Body of pancreas (tissue), 4 donors: ENCODE measurements around the gene ID2. TPM values are rescaled to one million over a fixed set of nuclear protein-coding genes. Genes with fewer than 3 reads are reported as not detected.

Experiments
- ATAC-seq: fragments of 150-250 bp; one replicate; pipeline ENCODE4 v1.9.1; 2016
- DNase-seq, 4 donors: peaks; one replicate each; pipeline ENCODE4 v3.0.0-alpha.2; 2019
- H3K27ac ChIP-seq, 4 donors: fragments of 200-600 bp; sonication (generic); 1 replicate in 3 of 4; 2 replicates in 1 of 4; pipeline versions ENCODE4 v1.5.1 to v1.6.1; 2016 to 2019; ENCODE audit warnings: mild to moderate bottlenecking in 1 of 4, mixed read lengths in 1 of 4, moderate library complexity in 1 of 4
- H3K27me3 ChIP-seq, 2 donors: fragments of 200-600 bp; sonication (generic); one replicate each; pipeline ENCODE4 v1.6.0; 2016; ENCODE audit warnings: mild to moderate bottlenecking in 1 of 2
- H3K36me3 ChIP-seq, 2 donors: fragments of 200-600 bp; sonication (generic); replicated peaks in 1 of 2; 2 replicates each; pipeline ENCODE4 v1.5.1; 2016; ENCODE audit warnings: low read depth in 2 of 2; ENCODE audit not compliant: insufficient read depth in 1 of 2
- H3K4me1 ChIP-seq: fragments of 200-600 bp; sonication (generic); one replicate; pipeline ENCODE4 v1.6.0; 2016
- H3K4me3 ChIP-seq, 2 donors: fragments of 200-600 bp; sonication (generic); 1 replicate in 1 of 2; 2 replicates in 1 of 2; pipeline ENCODE4 v1.5.1; 2016 to 2019
- H3K9me3 ChIP-seq, 3 donors: fragments of 200-600 bp; sonication (generic); 1 replicate in 2 of 3; 2 replicates in 1 of 3; pipeline ENCODE4 v1.5.1; 2016
- POLR2A ChIP-seq, 3 donors: fragments of 450-650 bp; IDR thresholded peaks; one replicate each; pipeline ENCODE4 v1.6.1; 2016; ENCODE audit warnings: antibody characterized with exemption in 3 of 3, mild to moderate bottlenecking in 2 of 3
- WGBS, 2 donors: methylation state at CpG; one replicate each; pipeline ENCODE4 v1.1.5; 2017; 5-methylcytosine and 5-hydroxymethylcytosine counted together
- intact Hi-C: fragments of 100-400 bp; cut with DNase I; formaldehyde crosslinking; loops from one replicate; pipeline ENCODE4 v1.15.1; 2023
- total RNA-seq, 2 donors: library from RNA; depleted of rRNA; stranded (reverse); fragments of >200 nt; gene quantifications; one replicate each; pipeline ENCODE4 v1.1.0, GENCODE V29; 2016
- TF ChIP-seq, protein P1 (sequence below), 7 experiments: fragments of 450-650 bp in 4 of 7; fragments of 200-600 bp in 3 of 7; sonication (generic) in 3 of 7; IDR thresholded peaks; one replicate each; pipeline ENCODE4 v1.5.1; 2016 to 2019; ENCODE audit warnings: antibody characterized with exemption in 7 of 7

ID2 gene
- total RNA-seq, 2 donors from 2014 or later, result 50.3 to 157 TPM

DNA sequence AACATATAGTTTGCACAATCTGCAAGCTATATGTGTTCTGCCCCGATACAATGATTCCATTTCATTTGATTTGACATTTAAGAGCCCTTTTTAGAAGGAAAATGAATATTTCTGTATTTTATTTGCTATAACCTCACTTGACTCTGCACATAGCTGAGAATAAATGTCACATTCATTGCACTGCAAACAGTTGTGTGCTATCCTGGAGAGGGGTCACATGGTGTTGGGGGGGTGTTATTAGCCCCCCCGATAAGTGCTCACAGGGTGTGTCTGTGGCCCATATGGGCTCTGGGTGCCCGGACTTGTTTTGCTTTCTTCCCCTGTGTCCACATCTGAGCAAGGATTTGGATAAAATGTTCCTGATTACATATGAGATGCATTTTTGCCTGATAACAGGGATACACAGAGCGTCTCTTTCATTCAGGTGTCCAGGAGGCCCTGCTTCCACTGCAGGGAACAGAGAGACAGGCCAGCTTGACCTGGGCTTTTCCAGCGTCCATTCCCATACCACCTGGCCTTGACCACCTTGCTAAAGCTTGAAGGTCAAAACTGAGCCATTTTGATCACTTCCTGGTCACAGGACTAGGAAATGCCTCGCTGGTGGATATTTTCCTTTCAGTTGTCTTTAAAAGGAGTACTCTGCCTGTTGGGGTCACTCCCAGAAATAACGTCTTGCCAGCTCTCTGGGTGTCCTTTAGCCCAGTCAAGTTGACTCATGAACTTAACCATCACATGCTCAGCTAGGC lies 38.4 kb upstream of the ID2 start:
- no peak for TF ChIP-seq POLR2A (IDR thresholded peaks at IDR 0.05)
- TF ChIP-seq, protein P1, sequence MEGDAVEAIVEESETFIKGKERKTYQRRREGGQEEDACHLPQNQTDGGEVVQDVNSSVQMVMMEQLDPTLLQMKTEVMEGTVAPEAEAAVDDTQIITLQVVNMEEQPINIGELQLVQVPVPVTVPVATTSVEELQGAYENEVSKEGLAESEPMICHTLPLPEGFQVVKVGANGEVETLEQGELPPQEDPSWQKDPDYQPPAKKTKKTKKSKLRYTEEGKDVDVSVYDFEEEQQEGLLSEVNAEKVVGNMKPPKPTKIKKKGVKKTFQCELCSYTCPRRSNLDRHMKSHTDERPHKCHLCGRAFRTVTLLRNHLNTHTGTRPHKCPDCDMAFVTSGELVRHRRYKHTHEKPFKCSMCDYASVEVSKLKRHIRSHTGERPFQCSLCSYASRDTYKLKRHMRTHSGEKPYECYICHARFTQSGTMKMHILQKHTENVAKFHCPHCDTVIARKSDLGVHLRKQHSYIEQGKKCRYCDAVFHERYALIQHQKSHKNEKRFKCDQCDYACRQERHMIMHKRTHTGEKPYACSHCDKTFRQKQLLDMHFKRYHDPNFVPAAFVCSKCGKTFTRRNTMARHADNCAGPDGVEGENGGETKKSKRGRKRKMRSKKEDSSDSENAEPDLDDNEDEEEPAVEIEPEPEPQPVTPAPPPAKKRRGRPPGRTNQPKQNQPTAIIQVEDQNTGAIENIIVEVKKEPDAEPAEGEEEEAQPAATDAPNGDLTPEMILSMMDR (IDR thresholded peaks at IDR 0.05), result no peak
- no peak for ATAC-seq
- no peak overlapping the region for H3K4me3 ChIP-seq
- no peaks in the 10 kb centered on the region for H3K36me3 ChIP-seq
- peaks cover under 1% of the 10 kb centered on the region for H3K4me1 ChIP-seq
- intact Hi-C loops, result no loop called here
- 69 to 80% methylated on average over 7 of the region's 7 CpGs for WGBS, 2 donors
- H3K27ac ChIP-seq, result no peak overlapping the region
- no peaks in the 10 kb centered on the region for H3K27me3 ChIP-seq
- no peaks in the 10 kb centered on the region for H3K9me3 ChIP-seq
- no peak for DNase-seq

DNA sequence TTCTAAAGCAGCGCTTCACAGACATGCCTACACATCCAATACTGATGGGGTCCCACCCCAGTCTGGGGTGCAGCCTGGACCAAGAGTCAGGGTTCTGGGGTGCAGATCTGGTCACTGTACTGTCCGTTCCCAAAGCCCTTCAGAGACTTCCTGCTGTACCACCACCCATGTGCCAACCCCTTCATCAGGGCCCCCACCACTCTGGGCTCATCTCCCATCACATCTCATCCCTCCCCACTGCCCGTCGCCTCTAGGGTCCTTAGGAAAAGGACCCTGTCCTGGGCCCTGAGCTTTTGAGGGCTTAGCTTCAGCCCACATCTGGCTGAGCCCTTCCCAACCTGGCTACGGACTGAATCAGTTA lies 37.9 kb upstream of the ID2 start:
- Histone ChIP-seq H3K4me3 (no peak overlapping the region), H3K4me1 (peaks cover 4% of the 10 kb centered on the region), H3K36me3 (no peaks in the 10 kb centered on the region), H3K27ac (no peak overlapping the region), H3K9me3 (no peaks in the 10 kb centered on the region), H3K27me3 (no peaks in the 10 kb centered on the region)
- DNase-seq, result no peak
- WGBS, 2 donors, result 82 to 97% methylated on average over 5 of the region's 5 CpGs
- no peak for TF ChIP-seq POLR2A (IDR thresholded peaks at IDR 0.05)
- TF ChIP-seq, protein P1 (IDR thresholded peaks at IDR 0.05), result no peak
- intact Hi-C loops, result no loop called here
- no peak for ATAC-seq

DNA sequence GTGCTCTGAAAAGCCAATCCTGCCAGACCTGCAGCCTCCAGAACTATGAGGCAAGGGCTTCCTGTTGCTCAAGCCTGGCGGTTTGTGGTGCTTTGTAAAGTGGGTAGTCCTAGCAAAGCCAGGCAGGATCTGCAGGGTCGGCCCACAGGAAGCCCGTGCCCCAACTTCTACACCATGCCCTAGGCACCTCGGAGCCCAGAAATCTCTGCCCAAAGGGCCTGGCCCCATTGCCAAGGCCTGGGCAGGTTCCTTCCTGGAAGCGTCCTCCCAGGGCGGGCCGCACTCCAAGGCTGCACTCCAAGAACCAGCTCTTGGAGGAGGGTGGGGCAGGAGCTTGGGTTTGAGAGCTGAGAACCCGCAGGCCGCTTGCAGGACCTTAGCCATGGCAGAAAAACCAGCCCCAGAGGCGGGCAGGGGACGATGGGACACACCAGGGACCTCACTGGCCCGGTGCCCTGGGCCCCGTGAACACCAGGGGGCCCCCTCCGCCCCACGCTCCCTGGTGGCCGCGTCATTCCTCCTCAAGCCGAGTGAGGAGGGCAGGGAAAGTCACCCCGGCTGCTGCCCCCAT lies 37.2 kb upstream of the ID2 start:
- no peak overlapping the region for H3K4me3 ChIP-seq
- TF ChIP-seq, protein P1 (IDR thresholded peaks at IDR 0.05), result peak in 1 of 7 experiments; percentile 58
- TF ChIP-seq POLR2A (IDR thresholded peaks at IDR 0.05), result no peak
- no peaks in the 10 kb centered on the region for H3K9me3 ChIP-seq
- intact Hi-C loops, result no loop called here
- 85 to 86% methylated on average over 15 to 19 of the region's 19 CpGs for WGBS, 2 donors
- ATAC-seq (no peak), DNase-seq (peak in 2 of 4 donors; percentile 44 to 53)
- H3K4me1 ChIP-seq, result peaks cover 4% of the 10 kb centered on the region
- no peaks in the 10 kb centered on the region for H3K27me3 ChIP-seq
- no peak overlapping the region for H3K27ac ChIP-seq
- no peaks in the 10 kb centered on the region for H3K36me3 ChIP-seq

DNA sequence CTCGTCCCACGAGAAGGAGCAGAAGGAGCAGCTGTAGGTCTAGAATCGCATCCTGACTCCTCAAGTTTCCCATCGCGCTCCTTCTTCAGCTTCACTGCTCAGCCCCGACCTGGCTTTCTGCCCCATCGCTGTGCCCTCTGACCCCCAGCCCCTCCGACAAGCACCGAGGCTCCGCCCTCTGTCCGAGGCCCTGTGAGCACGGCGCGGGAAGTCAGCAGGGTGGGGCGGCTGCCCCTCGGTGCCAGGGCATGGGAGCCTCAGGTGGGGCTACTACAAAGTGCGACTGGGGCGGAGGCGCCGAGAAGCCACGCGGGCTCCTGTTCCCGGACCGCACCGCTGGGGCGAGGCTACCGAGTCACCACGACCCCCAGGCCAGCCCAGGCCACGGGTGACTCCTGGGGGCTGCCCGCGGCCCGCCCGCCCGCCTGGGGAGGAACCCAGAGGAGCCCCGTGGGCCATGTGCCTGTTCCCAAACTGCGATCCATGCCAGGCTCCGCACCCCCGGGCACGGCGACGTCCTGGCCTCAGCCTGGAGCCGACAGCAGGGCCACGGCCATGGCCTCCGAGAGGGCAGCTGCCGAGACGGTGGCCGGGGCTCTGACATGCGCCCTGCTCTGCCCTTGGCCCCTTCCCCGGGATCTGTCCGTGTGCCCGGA lies 36.6 kb upstream of the ID2 start:
- Histone ChIP-seq H3K27ac (no peak overlapping the region), H3K27me3 (no peaks in the 10 kb centered on the region), H3K9me3 (no peaks in the 10 kb centered on the region), H3K36me3 (no peaks in the 10 kb centered on the region), H3K4me3 (no peak overlapping the region), H3K4me1 (peaks cover 4% of the 10 kb centered on the region)
- intact Hi-C loops, result no loop called here
- ATAC-seq (no peak), DNase-seq (no peak)
- WGBS, 2 donors, result 96% methylated on average over 23 to 46 of the region's 51 CpGs
- TF ChIP-seq, protein P1 (IDR thresholded peaks at IDR 0.05), result no peak
- no peak for TF ChIP-seq POLR2A (IDR thresholded peaks at IDR 0.05)
